Naive B cell (primary cell): ENCODE data around the gene TDRD15. TPM values are rescaled to one million over a fixed set of nuclear protein-coding genes. Genes with fewer than 3 reads are reported as not detected.

Source experiments
- ATAC-seq, 2 donors: fragments of 150-1000 bp; cut with Tn5 transposase; 2 replicates each; pipeline ENCODE4 v1.10.0; 2021; ENCODE audit warnings: low read depth in 2 of 2, mild to moderate bottlenecking in 2 of 2, moderate library complexity in 2 of 2
- DNase-seq: peaks from one replicate; pipeline ENCODE4 v3.0.0; 2022
- H3K27ac Mint-ChIP-seq, 6 donors: one replicate each; pipeline ENCODE4 v1.8.0; 2020 to 2022; ENCODE audit warnings: mild to moderate bottlenecking in 6 of 6, mixed read lengths in 6 of 6, moderate library complexity in 5 of 6, inconsistent platforms in 2 of 6
- H3K27me3 Mint-ChIP-seq, 3 donors: one replicate each; pipeline ENCODE4 v1.8.0; 2021 to 2022; ENCODE audit warnings: mixed read lengths in 3 of 3, mild to moderate bottlenecking in 1 of 3
- H3K36me3 Mint-ChIP-seq, 2 donors: one replicate each; pipeline ENCODE4 v1.8.0; 2020 to 2022; ENCODE audit warnings: mixed read lengths in 2 of 2, inconsistent platforms in 1 of 2, mild to moderate bottlenecking in 1 of 2
- H3K4me1 Mint-ChIP-seq, 3 donors: one replicate each; pipeline ENCODE4 v1.8.0; 2020 to 2022; ENCODE audit warnings: mixed read lengths in 3 of 3, inconsistent platforms in 1 of 3, mild to moderate bottlenecking in 1 of 3, moderate library complexity in 1 of 3
- H3K4me3 Mint-ChIP-seq, 8 donors: one replicate each; pipeline ENCODE4 v1.8.0; 2020 to 2022; ENCODE audit warnings: mild to moderate bottlenecking in 8 of 8, mixed read lengths in 8 of 8, moderate library complexity in 8 of 8, inconsistent platforms in 2 of 8
- H3K9me3 Mint-ChIP-seq, 7 donors: one replicate each; pipeline ENCODE4 v1.8.0; 2020 to 2022; ENCODE audit warnings: mixed read lengths in 7 of 7, mild to moderate bottlenecking in 5 of 7, inconsistent platforms in 2 of 7, moderate library complexity in 1 of 7
- polyA plus RNA-seq, 6 donors: library from polyadenylated mRNA; unstranded; fragments of 300-500 nt; fragmentation: Illumina TruSeq; gene quantifications; one replicate each; pipeline ENCODE4 v1.2.3, GENCODE V29; 2021; ENCODE audit warnings: low read depth in 6 of 6

The TDRD15 gene
- polyA plus RNA-seq, 6 donors from 2014 or later: 0.07 to 0.09 TPM; not detected in 4

DNA sequence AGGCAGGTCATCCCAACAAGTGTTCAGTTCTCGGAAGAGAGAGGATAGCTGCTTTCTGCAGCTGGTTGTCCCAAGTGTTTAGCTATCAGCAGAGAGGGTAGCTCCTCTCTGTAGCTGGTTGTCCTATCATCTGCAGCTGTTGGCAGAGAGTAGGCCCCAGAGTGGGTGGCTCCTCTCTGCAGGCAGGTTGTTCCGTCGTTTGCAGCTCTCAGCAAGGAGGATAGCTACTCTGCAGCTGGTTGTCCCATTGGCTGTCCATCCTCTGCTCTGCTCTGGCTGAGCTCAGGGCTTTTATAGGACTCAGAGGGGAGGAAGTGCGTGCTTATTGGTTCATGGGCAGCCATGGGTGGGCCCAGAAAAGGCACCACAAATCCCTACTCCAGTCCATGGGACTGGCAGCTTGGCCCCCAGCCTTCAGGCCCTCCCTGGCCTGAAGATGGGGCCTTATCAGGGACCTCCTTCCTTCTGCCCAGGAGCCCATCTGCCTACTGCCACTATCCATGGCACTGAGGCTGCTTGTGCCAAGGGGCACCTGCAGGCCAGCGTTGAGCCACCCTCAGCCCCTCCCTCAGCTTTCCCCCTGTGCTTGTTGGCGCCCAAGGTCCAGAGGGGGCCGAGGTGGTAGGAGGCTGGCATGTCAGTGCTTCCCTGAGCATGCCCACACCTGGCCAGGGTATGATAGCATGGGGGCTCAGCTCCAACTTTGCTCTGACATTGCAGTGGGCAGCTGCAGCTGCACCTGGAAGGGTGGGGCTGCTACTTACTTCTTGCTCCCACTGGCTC lies 38.3 kb downstream of the TDRD15 start:
- Mint-ChIP-seq H3K36me3 (no peaks in the 10 kb centered on the region), H3K9me3 (peaks cover 0 to 7% (median 1%) of the 10 kb centered on the region in 7 donors), H3K4me1 (no peaks in the 10 kb centered on the region), H3K27ac (no peak overlapping the region), H3K4me3 (no peak overlapping the region), H3K27me3 (peaks cover 0 to 3% (median 0%) of the 10 kb centered on the region in 3 donors)
- ATAC-seq (no peak), DNase-seq (no peak)

DNA sequence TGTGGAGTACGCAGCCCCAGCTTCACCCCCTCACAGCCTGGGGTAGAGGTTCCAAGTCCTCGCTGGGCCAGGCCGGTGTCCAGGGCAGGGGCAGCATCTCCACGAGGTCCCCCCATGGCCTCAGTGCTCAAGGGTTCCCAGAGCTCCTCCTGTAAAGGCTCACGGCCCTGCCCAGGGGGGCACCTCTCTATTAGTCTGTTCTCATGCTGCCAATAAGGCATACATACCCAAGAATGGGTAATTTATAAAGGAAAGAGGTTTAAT lies 38.8 kb downstream of the TDRD15 start:
- Mint-ChIP-seq H3K36me3 (no peaks in the 10 kb centered on the region), H3K27ac (no peak overlapping the region), H3K9me3 (peaks cover 0 to 7% (median 1%) of the 10 kb centered on the region in 7 donors), H3K27me3 (peaks cover 0 to 3% (median 0%) of the 10 kb centered on the region in 3 donors), H3K4me3 (no peak overlapping the region), H3K4me1 (no peaks in the 10 kb centered on the region)
- no peak for DNase-seq
- no peak for ATAC-seq

GRCh38 chr2:21163213-21163612 lies 39.4 kb downstream of the TDRD15 start:
- H3K4me1 Mint-ChIP-seq: no peaks in the 10 kb centered on the region
- DNase-seq (no peak), ATAC-seq (no peak)
- peaks cover 0 to 3% (median 0%) of the 10 kb centered on the region in 3 donors for H3K27me3 Mint-ChIP-seq
- H3K9me3 Mint-ChIP-seq: peaks cover 0 to 7% (median 2%) of the 10 kb centered on the region in 7 donors
- H3K4me3 Mint-ChIP-seq: no peak overlapping the region
- H3K36me3 Mint-ChIP-seq: no peaks in the 10 kb centered on the region
- no peak overlapping the region for H3K27ac Mint-ChIP-seq

GRCh38 chr2:21165350-21165749 lies 41.6 kb downstream of the TDRD15 start:
- no peak for DNase-seq
- Mint-ChIP-seq H3K27ac (no peak overlapping the region), H3K4me3 (no peak overlapping the region), H3K4me1 (no peaks in the 10 kb centered on the region), H3K36me3 (no peaks in the 10 kb centered on the region), H3K9me3 (peaks cover 0 to 8% (median 4%) of the 10 kb centered on the region in 7 donors), H3K27me3 (peaks cover 0 to 10% (median 3%) of the 10 kb centered on the region in 3 donors)
- no peak for ATAC-seq

DNA sequence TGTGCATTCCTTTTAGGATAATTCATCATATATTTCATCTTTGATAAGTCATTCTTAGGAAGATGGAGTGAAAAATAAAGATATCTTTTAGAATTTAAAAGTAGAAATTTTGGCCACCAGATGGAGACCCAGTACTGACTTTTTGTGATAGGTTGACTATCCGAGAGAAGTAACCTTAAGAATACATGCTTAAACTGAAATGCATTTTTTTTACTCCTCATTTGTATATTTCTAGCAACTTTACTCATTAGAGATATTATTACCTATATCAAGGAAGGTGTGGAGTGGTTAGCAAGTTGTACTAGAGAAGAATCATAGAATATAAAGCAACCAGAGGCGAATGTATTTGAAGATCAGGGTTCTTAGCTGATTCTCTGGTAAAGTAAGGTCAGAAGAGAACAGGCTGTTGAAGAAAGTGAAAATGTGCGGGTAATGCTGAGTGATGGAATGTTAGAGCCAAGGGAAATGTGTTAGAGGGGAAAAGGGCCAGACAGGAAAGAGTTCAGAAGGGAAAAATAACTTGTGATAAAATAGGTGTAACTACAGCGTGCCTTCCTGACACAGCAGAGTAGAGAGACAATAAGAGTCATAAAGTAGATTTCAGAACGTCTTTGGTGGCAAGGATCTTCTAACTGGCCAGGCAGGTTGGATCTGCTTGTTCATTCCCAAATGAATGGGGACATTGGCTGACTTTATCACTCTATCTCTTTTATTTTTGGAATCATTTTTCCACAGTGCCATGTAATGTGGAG lies 52.3 kb downstream of the TDRD15 start:
- Mint-ChIP-seq H3K9me3 (peaks cover 0 to 4% (median 0%) of the 10 kb centered on the region in 7 donors), H3K4me3 (no peak overlapping the region), H3K4me1 (no peaks in the 10 kb centered on the region), H3K36me3 (no peaks in the 10 kb centered on the region), H3K27ac (no peak overlapping the region), H3K27me3 (peaks cover 22 to 26% (median 22%) of the 10 kb centered on the region in 3 donors)
- ATAC-seq: no peak
- DNase-seq: no peak

GRCh38 chr2:21181957-21182356 lies 58.2 kb downstream of the TDRD15 start:
- peaks cover 0 to 8% (median 4%) of the 10 kb centered on the region in 7 donors for H3K9me3 Mint-ChIP-seq
- no peak overlapping the region for H3K4me3 Mint-ChIP-seq
- no peaks in the 10 kb centered on the region for H3K4me1 Mint-ChIP-seq
- no peaks in the 10 kb centered on the region for H3K36me3 Mint-ChIP-seq
- no peak for ATAC-seq
- DNase-seq: no peak
- H3K27me3 Mint-ChIP-seq: peaks cover 3 to 13% (median 7%) of the 10 kb centered on the region in 3 donors
- no peak overlapping the region for H3K27ac Mint-ChIP-seq

DNA sequence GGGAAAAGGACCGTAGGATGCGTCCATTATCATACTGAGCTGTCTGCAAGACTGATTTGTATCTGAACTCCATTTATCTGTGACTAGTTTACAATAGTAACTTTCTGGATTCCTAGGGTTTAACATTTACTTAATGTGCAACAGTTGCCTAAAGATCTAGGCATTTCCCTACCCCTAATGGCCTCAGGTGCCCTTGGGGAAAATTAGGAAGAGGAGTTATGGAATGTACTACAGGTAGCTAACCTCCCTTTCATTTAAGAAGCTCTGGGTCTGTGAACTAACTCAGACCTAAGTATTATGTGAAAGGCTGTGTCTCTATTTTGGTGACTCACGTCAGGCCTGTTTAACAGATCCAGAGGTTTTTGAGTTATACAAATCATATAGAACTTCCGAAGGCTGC lies 59.5 kb downstream of the TDRD15 start:
- H3K4me1 Mint-ChIP-seq: no peaks in the 10 kb centered on the region

GRCh38 chr2:21183726-21184125 lies 60.0 kb downstream of the TDRD15 start:
- Mint-ChIP-seq H3K27ac (no peak overlapping the region), H3K4me3 (no peak overlapping the region), H3K27me3 (peaks cover 0 to 9% (median 4%) of the 10 kb centered on the region in 3 donors), H3K9me3 (peaks cover 0 to 10% (median 4%) of the 10 kb centered on the region in 7 donors), H3K36me3 (no peaks in the 10 kb centered on the region), H3K4me1 (no peaks in the 10 kb centered on the region)
- DNase-seq (no peak), ATAC-seq (no peak)

More for the DNA sequence above, 59.5 kb downstream of the TDRD15 start:
- peaks cover 0 to 13% (median 4%) of the 10 kb centered on the region in 3 donors for H3K27me3 Mint-ChIP-seq
- ATAC-seq (no peak), DNase-seq (no peak)
- H3K9me3 Mint-ChIP-seq: peaks cover 0 to 10% (median 4%) of the 10 kb centered on the region in 7 donors
- no peak overlapping the region for H3K4me3 Mint-ChIP-seq
- H3K27ac Mint-ChIP-seq: no peak overlapping the region
- H3K36me3 Mint-ChIP-seq: no peaks in the 10 kb centered on the region

GRCh38 chr2:21191535-21191934 lies 67.8 kb downstream of the TDRD15 start:
- no peak overlapping the region for H3K27ac Mint-ChIP-seq
- no peaks in the 10 kb centered on the region for H3K36me3 Mint-ChIP-seq
- H3K27me3 Mint-ChIP-seq: peaks cover 0 to 4% (median under 1%) of the 10 kb centered on the region in 3 donors
- H3K4me1 Mint-ChIP-seq: no peaks in the 10 kb centered on the region
- ATAC-seq: no peak
- no peak for DNase-seq
- peaks cover 0 to 6% (median 4%) of the 10 kb centered on the region in 7 donors for H3K9me3 Mint-ChIP-seq
- H3K4me3 Mint-ChIP-seq: no peak overlapping the region

Other genes with a start within 250 kb of the TDRD15 start
- not detected for gene APOB, start 79.9 kb upstream of the TDRD15 start, polyA plus RNA-seq